ENCODE data around the gene CACNA2D3.

DNA sequence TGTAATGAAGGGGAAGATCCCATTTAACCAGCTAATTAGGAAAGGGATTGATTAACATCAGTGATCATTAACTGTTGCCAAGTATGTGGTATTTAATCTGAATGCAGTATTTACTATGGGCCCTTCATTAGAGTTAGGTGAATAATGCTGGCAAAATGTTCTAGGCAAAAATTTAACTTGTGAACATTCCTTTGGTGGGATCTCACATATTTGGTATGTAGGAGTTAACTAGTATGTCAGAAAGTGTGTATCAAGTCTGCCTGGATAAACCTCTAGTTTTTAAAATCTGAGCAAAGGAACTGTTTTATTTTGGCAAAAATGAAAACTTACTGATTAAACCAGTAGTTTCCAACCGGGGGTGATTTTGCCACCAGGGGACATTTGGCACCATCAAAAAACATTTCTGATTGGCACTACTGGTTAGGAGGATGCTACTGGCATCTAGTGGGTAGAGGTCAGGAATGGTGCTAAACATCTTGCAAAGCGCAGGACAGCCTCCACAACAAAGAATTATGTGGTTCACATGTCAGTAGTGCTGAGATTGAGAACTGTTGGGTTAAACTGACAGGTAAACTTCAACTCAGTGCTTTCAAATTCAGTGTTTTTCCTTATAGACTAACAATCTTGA is 783.0 kb downstream of the CACNA2D3 start:
- TF ChIP-seq, protein P1, sequence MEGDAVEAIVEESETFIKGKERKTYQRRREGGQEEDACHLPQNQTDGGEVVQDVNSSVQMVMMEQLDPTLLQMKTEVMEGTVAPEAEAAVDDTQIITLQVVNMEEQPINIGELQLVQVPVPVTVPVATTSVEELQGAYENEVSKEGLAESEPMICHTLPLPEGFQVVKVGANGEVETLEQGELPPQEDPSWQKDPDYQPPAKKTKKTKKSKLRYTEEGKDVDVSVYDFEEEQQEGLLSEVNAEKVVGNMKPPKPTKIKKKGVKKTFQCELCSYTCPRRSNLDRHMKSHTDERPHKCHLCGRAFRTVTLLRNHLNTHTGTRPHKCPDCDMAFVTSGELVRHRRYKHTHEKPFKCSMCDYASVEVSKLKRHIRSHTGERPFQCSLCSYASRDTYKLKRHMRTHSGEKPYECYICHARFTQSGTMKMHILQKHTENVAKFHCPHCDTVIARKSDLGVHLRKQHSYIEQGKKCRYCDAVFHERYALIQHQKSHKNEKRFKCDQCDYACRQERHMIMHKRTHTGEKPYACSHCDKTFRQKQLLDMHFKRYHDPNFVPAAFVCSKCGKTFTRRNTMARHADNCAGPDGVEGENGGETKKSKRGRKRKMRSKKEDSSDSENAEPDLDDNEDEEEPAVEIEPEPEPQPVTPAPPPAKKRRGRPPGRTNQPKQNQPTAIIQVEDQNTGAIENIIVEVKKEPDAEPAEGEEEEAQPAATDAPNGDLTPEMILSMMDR (IDR thresholded peaks at IDR 0.05), result no peak
- no peak for TF ChIP-seq ZFX (IDR thresholded peaks at IDR 0.05; ENCODE audit: borderline replicate concordance)
